Measurements from ENCODE around the gene PXT1. TPM values are rescaled to one million over a fixed set of nuclear protein-coding genes. Genes with fewer than 3 reads are reported as not detected.

The PXT1 gene, protein sequence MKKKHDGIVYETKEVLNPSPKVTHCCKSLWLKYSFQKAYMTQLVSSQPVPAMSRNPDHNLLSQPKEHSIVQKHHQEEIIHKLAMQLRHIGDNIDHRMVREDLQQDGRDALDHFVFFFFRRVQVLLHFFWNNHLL
- total RNA-seq: not detected
- not detected for polyA plus RNA-seq

DNA sequence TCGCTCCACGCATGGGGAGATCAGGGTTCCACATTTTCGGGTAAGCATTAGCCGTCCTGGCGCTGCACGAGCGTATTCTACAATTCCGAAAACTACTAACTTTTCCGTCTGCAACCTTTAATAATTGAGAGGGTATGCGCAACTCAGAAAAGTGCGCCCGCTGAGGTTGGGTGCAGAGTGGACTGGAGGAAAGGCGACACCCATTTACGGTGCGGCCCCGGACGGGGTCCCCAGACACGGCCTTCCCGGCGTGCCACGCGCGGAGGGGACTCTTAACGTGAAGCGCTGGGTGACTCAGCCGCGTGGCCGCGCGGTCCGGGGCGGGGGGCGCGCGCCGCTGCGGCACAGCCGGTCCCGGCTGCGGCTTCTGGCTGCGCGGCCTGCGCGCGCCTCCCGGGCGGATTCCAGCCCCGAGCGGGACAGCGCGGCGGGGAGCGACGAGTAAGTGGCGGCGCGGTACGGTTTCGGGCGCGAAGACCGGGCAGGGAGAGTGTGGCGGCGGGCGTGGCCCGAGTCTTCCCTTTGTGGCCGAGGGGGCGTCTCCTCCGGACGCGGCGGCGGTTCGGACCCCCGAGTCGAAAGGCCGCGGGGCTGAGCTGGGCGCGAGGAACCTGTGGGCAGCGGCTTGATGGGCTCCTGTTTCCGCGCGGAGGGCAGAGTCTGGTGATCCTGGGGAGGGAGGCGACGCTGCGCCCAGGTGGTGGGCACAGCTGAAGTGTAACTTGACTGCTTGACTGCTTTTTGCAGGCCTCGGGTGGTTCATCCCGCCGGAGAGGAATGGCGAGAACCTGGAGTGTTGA is at the start of gene PXT1, which contains the start of gene KCTD20:
PXT1 (minus strand) TSS at position 184 of the 800 bp plus-strand sequence. CDS start 16,772 bp downstream, outside the sequence.
KCTD20 (plus strand) TSS at position 330 of the 800 bp plus-strand sequence. CDS start 27,098 bp downstream, outside the sequence.
- under 1% methylated on average over 91 of the region's 91 CpGs for WGBS
- TF ChIP-seq, protein P1, sequence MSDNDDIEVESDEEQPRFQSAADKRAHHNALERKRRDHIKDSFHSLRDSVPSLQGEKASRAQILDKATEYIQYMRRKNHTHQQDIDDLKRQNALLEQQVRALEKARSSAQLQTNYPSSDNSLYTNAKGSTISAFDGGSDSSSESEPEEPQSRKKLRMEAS (IDR thresholded peaks at IDR 0.05): peak; percentile 10
- TF ChIP-seq, protein P2, sequence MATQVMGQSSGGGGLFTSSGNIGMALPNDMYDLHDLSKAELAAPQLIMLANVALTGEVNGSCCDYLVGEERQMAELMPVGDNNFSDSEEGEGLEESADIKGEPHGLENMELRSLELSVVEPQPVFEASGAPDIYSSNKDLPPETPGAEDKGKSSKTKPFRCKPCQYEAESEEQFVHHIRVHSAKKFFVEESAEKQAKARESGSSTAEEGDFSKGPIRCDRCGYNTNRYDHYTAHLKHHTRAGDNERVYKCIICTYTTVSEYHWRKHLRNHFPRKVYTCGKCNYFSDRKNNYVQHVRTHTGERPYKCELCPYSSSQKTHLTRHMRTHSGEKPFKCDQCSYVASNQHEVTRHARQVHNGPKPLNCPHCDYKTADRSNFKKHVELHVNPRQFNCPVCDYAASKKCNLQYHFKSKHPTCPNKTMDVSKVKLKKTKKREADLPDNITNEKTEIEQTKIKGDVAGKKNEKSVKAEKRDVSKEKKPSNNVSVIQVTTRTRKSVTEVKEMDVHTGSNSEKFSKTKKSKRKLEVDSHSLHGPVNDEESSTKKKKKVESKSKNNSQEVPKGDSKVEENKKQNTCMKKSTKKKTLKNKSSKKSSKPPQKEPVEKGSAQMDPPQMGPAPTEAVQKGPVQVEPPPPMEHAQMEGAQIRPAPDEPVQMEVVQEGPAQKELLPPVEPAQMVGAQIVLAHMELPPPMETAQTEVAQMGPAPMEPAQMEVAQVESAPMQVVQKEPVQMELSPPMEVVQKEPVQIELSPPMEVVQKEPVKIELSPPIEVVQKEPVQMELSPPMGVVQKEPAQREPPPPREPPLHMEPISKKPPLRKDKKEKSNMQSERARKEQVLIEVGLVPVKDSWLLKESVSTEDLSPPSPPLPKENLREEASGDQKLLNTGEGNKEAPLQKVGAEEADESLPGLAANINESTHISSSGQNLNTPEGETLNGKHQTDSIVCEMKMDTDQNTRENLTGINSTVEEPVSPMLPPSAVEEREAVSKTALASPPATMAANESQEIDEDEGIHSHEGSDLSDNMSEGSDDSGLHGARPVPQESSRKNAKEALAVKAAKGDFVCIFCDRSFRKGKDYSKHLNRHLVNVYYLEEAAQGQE (IDR thresholded peaks at IDR 0.05): no peak
- TF ChIP-seq NR2F2 (IDR thresholded peaks at IDR 0.05) (no peak), RAD21 (IDR thresholded peaks at IDR 0.05) (peak in 1 of 2 donors; percentile 6), SP1 (IDR thresholded peaks at IDR 0.05) (peak; percentile 44), EGR1 (IDR thresholded peaks at IDR 0.05; ENCODE audit: low read depth in 2 of 2) (no peak), FOXA1 (IDR thresholded peaks at IDR 0.05) (no peak), JUND (IDR thresholded peaks at IDR 0.05) (peak; percentile 12 to 80), GABPA (IDR thresholded peaks at IDR 0.05 in 1 of 2, conservative IDR thresholded peaks at IDR 0.05 in 1 of 2) (no peak), RXRA (IDR thresholded peaks at IDR 0.05) (peak in 1 of 2 donors; percentile 28), HNF4G (IDR thresholded peaks at IDR 0.05) (no peak), TAF1 (conservative IDR thresholded peaks at IDR 0.05) (peak; percentile 67), HNF4A (conservative IDR thresholded peaks at IDR 0.05) (peak in 1 of 2 donors; percentile 14), FOXA2 (IDR thresholded peaks at IDR 0.05) (no peak), YY1 (IDR thresholded peaks at IDR 0.05) (peak; percentile 80)
- TF ChIP-seq, protein P3, sequence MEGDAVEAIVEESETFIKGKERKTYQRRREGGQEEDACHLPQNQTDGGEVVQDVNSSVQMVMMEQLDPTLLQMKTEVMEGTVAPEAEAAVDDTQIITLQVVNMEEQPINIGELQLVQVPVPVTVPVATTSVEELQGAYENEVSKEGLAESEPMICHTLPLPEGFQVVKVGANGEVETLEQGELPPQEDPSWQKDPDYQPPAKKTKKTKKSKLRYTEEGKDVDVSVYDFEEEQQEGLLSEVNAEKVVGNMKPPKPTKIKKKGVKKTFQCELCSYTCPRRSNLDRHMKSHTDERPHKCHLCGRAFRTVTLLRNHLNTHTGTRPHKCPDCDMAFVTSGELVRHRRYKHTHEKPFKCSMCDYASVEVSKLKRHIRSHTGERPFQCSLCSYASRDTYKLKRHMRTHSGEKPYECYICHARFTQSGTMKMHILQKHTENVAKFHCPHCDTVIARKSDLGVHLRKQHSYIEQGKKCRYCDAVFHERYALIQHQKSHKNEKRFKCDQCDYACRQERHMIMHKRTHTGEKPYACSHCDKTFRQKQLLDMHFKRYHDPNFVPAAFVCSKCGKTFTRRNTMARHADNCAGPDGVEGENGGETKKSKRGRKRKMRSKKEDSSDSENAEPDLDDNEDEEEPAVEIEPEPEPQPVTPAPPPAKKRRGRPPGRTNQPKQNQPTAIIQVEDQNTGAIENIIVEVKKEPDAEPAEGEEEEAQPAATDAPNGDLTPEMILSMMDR (IDR thresholded peaks at IDR 0.05; ENCODE audit: low read depth, low read length, missing input control): no peak
- TF ChIP-seq, protein P4, sequence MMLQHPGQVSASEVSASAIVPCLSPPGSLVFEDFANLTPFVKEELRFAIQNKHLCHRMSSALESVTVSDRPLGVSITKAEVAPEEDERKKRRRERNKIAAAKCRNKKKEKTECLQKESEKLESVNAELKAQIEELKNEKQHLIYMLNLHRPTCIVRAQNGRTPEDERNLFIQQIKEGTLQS (IDR thresholded peaks at IDR 0.05): no peak
- TF ChIP-seq, protein P5, sequence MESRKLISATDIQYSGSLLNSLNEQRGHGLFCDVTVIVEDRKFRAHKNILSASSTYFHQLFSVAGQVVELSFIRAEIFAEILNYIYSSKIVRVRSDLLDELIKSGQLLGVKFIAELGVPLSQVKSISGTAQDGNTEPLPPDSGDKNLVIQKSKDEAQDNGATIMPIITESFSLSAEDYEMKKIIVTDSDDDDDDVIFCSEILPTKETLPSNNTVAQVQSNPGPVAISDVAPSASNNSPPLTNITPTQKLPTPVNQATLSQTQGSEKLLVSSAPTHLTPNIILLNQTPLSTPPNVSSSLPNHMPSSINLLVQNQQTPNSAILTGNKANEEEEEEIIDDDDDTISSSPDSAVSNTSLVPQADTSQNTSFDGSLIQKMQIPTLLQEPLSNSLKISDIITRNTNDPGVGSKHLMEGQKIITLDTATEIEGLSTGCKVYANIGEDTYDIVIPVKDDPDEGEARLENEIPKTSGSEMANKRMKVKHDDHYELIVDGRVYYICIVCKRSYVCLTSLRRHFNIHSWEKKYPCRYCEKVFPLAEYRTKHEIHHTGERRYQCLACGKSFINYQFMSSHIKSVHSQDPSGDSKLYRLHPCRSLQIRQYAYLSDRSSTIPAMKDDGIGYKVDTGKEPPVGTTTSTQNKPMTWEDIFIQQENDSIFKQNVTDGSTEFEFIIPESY (IDR thresholded peaks at IDR 0.05): no peak
- DNase-seq (ENCODE audit: low spot score): peak; percentile 89
- Histone ChIP-seq H3K4me1 (ENCODE audit: control insufficient read depth in 4 of 4, insufficient read depth in 4 of 4, low read length in 3 of 4) (peaks cover 1 to 20% (median 10%) of the 10 kb centered on the region in 4 donors), H3K27me3 (ENCODE audit: control insufficient read depth in 4 of 4, insufficient read depth in 4 of 4, low read length in 3 of 4) (no peaks in the 10 kb centered on the region), H3K9ac (ENCODE audit: low read depth in 1 of 2, low read length in 2 of 2) (peak within 1 kb of the TSS; percentile 94 to 100), H3K9me3 (ENCODE audit: control insufficient read depth in 4 of 4, low read length in 3 of 4) (no peaks in the 10 kb centered on the region), H3K4me3 (ENCODE audit: low read depth in 1 of 3, low read length in 3 of 3) (peak within 1 kb of the TSS; percentile 79 to 96 (median 86)), H3K36me3 (ENCODE audit: control insufficient read depth in 4 of 4, insufficient read depth in 3 of 4, low read depth in 1 of 4, low read length in 3 of 4) (no peaks in the 10 kb centered on the region), H3K27ac (ENCODE audit: low read depth in 1 of 2, low read length in 2 of 2) (peak within 1 kb of the TSS; percentile 98 to 99)
